ENCODE data around the gene BICDL2.
A peak's percentile ranks its signal among the peaks of the same experiment; 100 is the strongest.

BICDL2 gene

DNA sequence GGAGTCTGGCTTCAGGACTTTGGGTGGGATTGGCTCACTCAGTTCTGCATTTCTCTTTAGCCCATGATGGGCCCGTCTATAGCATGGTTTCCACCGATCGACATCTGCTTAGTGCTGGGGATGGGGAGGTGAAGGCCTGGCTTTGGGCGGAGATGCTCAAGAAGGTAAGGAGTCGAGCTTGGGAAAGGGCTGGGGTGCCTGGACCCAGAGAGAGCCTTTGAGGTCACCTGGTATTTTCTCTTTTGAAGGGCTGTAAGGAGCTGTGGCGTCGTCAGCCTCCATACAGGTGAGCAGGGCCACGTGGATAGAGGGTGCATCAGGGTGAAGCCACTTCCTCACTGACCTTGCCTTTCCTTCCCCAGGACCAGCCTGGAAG is 10.8 kb downstream of the BICDL2 start:
- no peak for TF ChIP-seq POU2F2 (IDR thresholded peaks at IDR 0.05; ENCODE audit: low read depth, low read length)
- TF ChIP-seq SPI1 (IDR thresholded peaks at IDR 0.05; ENCODE audit: low read depth, low read length): no peak
- no peak for TF ChIP-seq PAX5 (IDR thresholded peaks at IDR 0.05; ENCODE audit: insufficient read depth, low read length, severe bottlenecking)
- no peak for TF ChIP-seq TAF1 (IDR thresholded peaks at IDR 0.05; ENCODE audit: low read depth, low read length)
- no peak for TF ChIP-seq POLR2A (IDR thresholded peaks at IDR 0.05; ENCODE audit: low read depth, low read length)
- TF ChIP-seq POLR2AphosphoS5 (IDR thresholded peaks at IDR 0.05; ENCODE audit: low read depth, low read length): no peak
- DNase-seq (ENCODE audit: insufficient read length, low spot score): no peak
- no peak for FAIRE-seq

DNA sequence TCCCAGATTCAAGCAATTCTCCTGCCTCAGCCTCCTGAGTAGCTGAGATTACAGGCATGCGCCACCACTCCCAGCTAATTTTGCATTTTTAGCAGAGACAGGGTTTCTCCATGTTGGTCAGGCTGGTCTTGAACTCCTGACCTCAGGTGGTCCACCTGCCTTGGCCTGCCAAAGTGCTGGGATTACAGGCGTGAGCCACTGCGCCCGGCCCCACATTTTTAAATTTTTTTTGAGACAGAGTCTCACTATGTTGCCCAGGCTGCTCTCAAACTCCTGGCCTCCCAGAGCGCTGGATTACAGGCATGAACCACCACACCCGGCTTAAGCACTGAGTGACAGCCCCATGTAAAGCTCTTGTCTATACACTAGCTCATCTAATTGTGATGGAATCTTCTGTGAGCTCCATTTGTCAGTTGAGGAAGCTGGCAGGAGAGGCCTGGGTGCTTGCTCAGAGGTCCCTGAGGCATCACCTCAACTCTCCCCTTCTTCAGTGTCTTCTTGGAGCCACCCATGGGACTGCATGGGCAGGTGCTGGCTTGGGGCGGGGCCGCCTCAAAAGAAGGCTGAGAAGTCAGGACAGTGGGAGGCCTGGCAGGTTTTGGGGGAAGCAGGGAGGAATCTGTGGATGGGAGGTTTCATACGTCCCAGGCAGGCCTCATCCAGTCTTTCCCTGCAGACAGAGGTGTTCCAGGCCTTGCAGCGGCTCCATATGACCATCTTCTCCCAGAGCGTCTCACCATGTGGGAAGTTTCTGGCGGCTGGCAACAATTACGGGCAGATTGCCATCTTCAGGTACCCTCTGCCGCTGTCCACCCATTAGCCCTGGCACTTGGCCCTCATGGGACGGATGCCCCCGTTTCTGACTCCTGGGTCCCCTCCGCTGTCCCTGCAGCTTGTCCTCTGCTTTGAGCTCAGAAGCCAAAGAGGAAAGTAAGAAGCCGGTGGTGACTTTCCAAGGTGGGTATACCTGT is 11.4 kb downstream of the BICDL2 start:
- DNase-seq (ENCODE audit: insufficient read length, low spot score) (no peak), FAIRE-seq (no peak)
- TF ChIP-seq SPI1 (IDR thresholded peaks at IDR 0.05; ENCODE audit: low read depth, low read length) (no peak), TAF1 (IDR thresholded peaks at IDR 0.05; ENCODE audit: low read depth, low read length) (no peak), POLR2AphosphoS5 (IDR thresholded peaks at IDR 0.05; ENCODE audit: low read depth, low read length) (no peak), POLR2A (IDR thresholded peaks at IDR 0.05; ENCODE audit: low read depth, low read length) (no peak), POU2F2 (IDR thresholded peaks at IDR 0.05; ENCODE audit: low read depth, low read length) (no peak), PAX5 (IDR thresholded peaks at IDR 0.05; ENCODE audit: insufficient read depth, low read length, severe bottlenecking) (no peak)

DNA sequence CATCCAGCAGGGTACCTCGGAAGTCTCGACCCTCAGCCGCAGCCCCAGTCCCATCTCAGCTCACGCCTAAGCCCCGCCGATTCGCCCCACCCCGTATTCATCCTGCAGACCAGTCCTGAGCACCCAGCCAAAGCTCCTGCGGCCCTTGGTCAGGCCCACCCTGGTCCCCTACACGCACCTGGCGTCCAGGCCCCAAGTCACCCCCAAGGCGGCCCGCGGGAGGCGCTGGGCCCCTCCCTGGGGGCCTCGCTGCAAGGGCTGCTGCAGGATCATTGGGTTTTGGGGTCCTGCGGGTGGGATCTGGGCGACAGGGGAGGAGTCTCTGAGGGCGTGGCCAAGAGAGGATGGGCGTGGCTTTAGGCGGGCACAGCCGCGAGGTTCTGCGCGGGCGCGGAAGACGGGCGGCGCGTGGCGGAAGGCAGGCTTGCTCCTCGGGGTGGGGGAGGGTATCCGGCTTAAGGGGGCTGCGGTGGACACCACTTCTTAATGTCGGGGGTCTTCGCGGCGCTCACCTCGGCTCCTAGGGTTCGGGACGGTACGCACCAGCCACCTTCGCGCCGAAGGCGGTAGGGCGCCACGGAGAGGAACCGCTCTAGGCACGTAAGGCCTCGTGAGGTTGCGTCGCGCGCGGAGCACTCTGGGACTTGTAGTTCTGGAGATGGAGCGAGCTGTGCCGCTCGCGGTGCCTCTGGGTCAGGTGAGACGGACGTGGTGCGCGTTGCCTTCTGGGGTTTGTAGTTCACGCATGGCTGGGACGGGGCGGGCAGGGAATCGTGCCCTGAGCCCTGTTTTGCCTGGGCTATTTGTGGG is 12.9 kb downstream of the BICDL2 start, which contains the start of the genes HCFC1R1 and THOC6:
HCFC1R1 (minus strand) TSS at position 274 of the 810 bp plus-strand sequence; CDS start at position 273, 1 bp downstream.
THOC6 (plus strand) TSS at position 367 of the 810 bp plus-strand sequence; CDS start at position 659, 292 bp downstream.
- TF ChIP-seq PAX5 (IDR thresholded peaks at IDR 0.05; ENCODE audit: insufficient read depth, low read length, severe bottlenecking): peak; percentile 37
- peak; percentile 82 for TF ChIP-seq POLR2A (IDR thresholded peaks at IDR 0.05; ENCODE audit: low read depth, low read length)
- TF ChIP-seq POLR2AphosphoS5 (IDR thresholded peaks at IDR 0.05; ENCODE audit: low read depth, low read length): peak; percentile 85
- 0 out of 2 replicates have a peak, but pooled peaks have one; percentile 32 for TF ChIP-seq POU2F2 (IDR thresholded peaks at IDR 0.05; ENCODE audit: low read depth, low read length)
- TF ChIP-seq TAF1 (IDR thresholded peaks at IDR 0.05; ENCODE audit: low read depth, low read length): no peak; the same call in 1 of the 2 replicates
- peak; percentile 66 for TF ChIP-seq SPI1 (IDR thresholded peaks at IDR 0.05; ENCODE audit: low read depth, low read length)
- FAIRE-seq: peak; percentile 100
- peak; percentile 91 for DNase-seq (ENCODE audit: insufficient read length, low spot score)

DNA sequence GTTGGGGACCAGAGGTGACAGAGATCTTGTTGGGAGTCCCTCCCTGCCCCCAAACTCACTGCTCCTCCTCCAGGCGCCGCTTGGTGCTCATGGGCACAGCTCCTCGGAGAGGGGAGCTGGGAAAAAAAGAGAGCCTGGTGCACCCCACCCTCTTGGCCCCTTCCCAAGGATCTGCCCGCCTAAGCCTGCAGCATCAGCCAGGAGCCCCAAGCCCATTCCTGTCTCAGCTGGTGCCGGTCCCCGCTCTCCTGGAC is 13.4 kb downstream of the BICDL2 start:
- DNase-seq (ENCODE audit: insufficient read length, low spot score): no peak

DNA sequence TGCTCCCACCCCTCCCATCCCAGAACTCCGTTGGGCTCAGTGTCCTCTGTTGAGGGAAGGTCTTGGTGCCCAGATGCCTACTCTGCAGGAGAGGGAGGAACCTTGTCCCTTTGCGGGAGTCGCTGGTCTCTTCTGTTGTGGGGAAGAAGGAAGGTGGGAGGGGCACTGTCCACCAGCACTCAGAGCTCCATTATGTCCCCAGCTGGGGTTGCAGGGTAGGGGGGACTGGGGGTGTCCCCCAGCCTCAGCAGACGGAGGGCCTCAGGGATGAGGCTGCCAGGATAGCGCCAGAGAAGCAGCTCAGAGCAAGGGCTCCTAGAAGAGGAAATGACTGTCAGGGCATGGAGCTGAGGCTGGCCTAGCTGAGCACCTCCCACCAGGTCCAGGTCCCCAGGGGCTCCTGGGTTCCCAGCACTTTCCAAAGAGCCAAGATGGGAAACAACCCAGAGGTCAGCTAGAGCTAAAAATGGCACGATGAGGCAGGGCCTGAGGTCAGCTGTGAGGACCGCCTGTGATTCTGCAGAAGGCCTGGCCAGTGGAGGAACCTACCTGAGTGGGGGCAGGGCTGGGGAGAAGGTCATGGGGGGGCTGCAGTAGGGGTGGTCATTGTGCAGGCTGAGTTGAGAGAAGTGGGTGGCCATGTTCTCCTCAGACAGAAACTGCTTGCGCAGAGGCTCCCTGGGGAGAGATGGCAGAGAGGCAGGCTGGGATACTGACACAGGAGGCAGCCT is 13.9 kb downstream of the BICDL2 start:
- FAIRE-seq: peak; percentile 55
- TF ChIP-seq SPI1 (IDR thresholded peaks at IDR 0.05; ENCODE audit: low read depth, low read length) (no peak), POLR2AphosphoS5 (IDR thresholded peaks at IDR 0.05; ENCODE audit: low read depth, low read length) (no peak), TAF1 (IDR thresholded peaks at IDR 0.05; ENCODE audit: low read depth, low read length) (no peak), POU2F2 (IDR thresholded peaks at IDR 0.05; ENCODE audit: low read depth, low read length) (no peak), PAX5 (IDR thresholded peaks at IDR 0.05; ENCODE audit: insufficient read depth, low read length, severe bottlenecking) (no peak)
- DNase-seq (ENCODE audit: insufficient read length, low spot score): no peak

More for the DNA sequence above, 13.4 kb downstream of the BICDL2 start:
- FAIRE-seq: no peak
- TF ChIP-seq POU2F2 (IDR thresholded peaks at IDR 0.05; ENCODE audit: low read depth, low read length) (no peak), POLR2A (IDR thresholded peaks at IDR 0.05; ENCODE audit: low read depth, low read length) (no peak), PAX5 (IDR thresholded peaks at IDR 0.05; ENCODE audit: insufficient read depth, low read length, severe bottlenecking) (no peak), SPI1 (IDR thresholded peaks at IDR 0.05; ENCODE audit: low read depth, low read length) (no peak)

DNA sequence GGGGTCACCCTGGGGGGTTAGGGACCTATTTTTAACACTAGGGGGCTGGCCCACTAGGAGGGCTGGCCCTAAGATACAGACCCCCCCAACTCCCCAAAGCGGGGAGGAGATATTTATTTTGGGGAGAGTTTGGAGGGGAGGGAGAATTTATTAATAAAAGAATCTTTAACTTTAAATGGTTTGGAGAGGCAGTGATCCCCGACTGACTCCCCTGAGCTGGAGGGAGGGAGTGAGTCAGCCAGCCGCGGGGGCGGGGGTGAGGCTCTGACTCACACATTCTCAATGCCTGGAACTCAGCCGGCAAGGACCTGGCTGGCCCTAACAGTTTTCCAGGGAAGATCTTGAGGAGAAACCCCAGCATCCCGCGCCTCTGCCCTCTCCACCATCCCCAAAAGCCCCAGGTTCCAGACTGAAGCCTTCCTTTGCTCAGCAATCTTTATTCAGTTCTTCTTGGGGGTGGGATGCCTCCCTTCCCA is 14.5 kb downstream of the BICDL2 start:
- FAIRE-seq: no peak
- DNase-seq (ENCODE audit: insufficient read length, low spot score): no peak
- no peak for TF ChIP-seq SPI1 (IDR thresholded peaks at IDR 0.05; ENCODE audit: low read depth, low read length)
- TF ChIP-seq TAF1 (IDR thresholded peaks at IDR 0.05; ENCODE audit: low read depth, low read length): no peak

DNA sequence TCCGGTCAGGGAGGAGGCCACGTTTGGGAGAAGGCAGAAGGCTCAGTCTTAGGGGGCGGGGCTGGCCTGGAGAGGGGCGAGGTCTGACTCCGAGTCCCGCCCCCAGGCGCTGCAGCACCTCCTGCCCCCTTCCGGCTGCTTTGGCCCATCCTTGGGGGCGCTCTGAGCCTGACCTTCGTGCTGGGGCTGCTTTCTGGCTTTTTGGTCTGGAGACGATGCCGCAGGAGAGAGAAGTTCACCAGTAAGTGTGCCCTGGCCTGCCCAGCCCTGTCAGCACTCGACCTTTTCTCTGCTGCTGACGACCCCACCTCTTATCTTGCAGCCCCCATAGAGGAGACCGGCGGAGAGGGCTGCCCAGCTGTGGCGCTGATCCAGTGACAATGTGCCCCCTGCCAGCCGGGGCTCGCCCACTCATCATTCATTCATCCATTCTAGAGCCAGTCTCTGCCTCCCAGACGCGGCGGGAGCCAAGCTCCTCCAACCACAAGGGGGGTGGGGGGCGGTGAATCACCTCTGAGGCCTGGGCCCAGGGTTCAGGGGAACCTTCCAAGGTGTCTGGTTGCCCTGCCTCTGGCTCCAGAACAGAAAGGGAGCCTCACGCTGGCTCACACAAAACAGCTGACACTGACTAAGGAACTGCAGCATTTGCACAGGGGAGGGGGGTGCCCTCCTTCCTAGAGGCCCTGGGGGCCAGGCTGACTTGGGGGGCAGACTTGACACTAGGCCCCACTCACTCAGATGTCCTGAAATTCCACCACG is 15.1 kb downstream of the BICDL2 start:
- TF ChIP-seq TAF1 (IDR thresholded peaks at IDR 0.05; ENCODE audit: low read depth, low read length) (no peak), SPI1 (IDR thresholded peaks at IDR 0.05; ENCODE audit: low read depth, low read length) (no peak), POU2F2 (IDR thresholded peaks at IDR 0.05; ENCODE audit: low read depth, low read length) (no peak), PAX5 (IDR thresholded peaks at IDR 0.05; ENCODE audit: insufficient read depth, low read length, severe bottlenecking) (no peak), POLR2AphosphoS5 (IDR thresholded peaks at IDR 0.05; ENCODE audit: low read depth, low read length) (no peak), POLR2A (IDR thresholded peaks at IDR 0.05; ENCODE audit: low read depth, low read length) (no peak)
- peak; percentile 71 for DNase-seq (ENCODE audit: insufficient read length, low spot score)
- peak; percentile 71 for FAIRE-seq

DNA sequence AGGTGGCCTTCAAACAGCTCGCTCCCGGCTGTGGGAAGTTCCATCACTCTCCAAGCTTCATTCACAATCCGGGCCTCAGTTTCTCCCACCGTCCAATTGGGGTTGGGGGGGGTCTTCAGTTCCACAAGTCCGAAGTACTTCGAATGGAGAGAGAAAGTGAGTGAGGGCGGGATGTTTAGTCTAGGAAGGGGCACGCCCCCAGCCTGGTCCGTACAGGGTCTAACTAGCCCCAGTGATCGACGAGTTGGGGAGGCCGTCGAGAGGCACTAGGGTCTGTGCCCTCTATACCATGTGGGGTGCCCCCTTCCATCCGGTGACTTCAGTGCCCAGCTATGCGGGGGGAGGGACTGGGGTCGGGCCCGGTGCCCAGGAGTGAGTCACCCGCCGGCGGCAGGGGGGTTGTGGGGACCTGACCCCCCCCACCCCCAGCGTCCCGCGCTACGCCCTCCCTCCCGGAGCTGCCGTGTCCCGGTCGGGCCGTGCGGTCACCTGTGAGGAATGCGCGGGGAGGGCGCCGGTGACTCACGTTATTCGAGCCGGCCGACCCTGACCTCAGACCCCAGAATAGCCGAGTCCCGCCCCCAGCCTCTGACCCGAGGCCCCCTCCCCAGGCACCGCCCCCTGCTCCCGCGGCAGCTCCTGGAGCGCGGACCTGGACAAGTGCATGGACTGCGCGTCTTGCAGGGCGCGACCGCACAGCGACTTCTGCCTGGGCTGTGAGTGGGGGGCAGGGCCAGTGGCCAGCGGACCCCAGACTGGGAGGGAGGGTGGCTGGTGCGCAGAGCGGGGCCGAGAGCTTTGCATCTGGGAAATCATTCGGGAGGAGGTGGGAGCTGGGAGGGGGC is 15.9 kb downstream of the BICDL2 start:
- no peak for DNase-seq (ENCODE audit: insufficient read length, low spot score)
- TF ChIP-seq TAF1 (IDR thresholded peaks at IDR 0.05; ENCODE audit: low read depth, low read length): no peak
- TF ChIP-seq POLR2A (IDR thresholded peaks at IDR 0.05; ENCODE audit: low read depth, low read length): no peak
- TF ChIP-seq POLR2AphosphoS5 (IDR thresholded peaks at IDR 0.05; ENCODE audit: low read depth, low read length): no peak
- no peak for TF ChIP-seq POU2F2 (IDR thresholded peaks at IDR 0.05; ENCODE audit: low read depth, low read length)
- TF ChIP-seq SPI1 (IDR thresholded peaks at IDR 0.05; ENCODE audit: low read depth, low read length): no peak
- no peak for TF ChIP-seq PAX5 (IDR thresholded peaks at IDR 0.05; ENCODE audit: insufficient read depth, low read length, severe bottlenecking)
- peak; percentile 41 for FAIRE-seq
